Stimulated activated CD8-positive, alpha-beta memory T cell treated with anti-CD3 and anti-CD28 coated beads, Interleukin-4, amount 100 ng/mL, for 4 hours (primary cell): ENCODE measurements around the gene SEPTIN12.
"Not testable (repeated sequence)": the region's sequence is repeated elsewhere in the genome, so short reads cannot be mapped to it uniquely, and the experiment has no call there.

ENCODE experiments used
- DNase-seq, 2 donors: peaks; one replicate each; pipeline ENCODE4 v3.0.0-alpha.2; 2020; ENCODE audit warnings: low read depth in 2 of 2, low spot score in 1 of 2

The SEPTIN12 gene

GRCh38 chr16:4760221-4760910 lies 27.8 kb downstream of the SEPTIN12 start:
- no peak for DNase-seq

DNA sequence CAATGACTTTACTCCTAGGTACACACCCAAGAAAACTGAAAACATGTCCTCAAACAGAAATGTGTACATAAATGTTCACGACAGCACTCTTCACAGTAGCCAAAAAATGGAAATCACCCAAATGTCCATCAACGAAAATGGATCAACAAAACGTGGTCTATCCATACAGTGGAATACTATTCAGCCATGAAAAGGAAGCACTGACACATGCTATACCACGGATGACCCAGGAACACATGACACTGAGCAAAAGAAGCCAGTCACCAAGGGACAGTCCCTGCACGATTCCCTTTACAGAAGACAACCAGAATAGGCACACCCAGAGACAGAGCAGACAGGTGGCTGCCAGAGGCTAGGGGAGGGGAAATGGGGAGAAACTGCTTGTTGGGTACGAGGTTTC lies 32.5 kb downstream of the SEPTIN12 start:
- DNase-seq, result no peak

DNA sequence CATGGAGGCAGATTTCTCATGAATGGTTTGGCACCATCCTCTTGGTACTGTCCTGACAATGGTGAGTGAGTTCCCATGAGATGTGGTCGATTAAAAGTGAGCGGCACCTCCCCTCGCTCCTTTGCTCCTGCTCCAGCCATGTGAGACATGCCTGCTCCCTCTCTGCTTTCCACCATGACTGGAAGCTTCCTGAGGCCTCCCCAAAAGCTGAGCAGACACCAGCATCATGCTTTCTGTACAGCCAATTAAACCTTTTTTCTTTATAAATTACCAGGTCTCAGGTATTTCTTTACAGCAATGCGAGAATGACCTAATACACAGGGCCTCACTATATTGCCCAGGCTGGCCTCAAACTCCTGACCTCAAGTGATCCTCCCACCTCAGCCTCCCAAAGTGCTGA lies 33.3 kb downstream of the SEPTIN12 start:
- no peak for DNase-seq

- DNase-seq, result no peak
These were observed 34.9 kb downstream of the SEPTIN12 start for GRCh38 chr16:4753227-4753626.

GRCh38 chr16:4752351-4753100 lies 35.6 kb downstream of the SEPTIN12 start:
- DNase-seq, result no peak

- DNase-seq, result no peak
These were observed 37.2 kb downstream of the SEPTIN12 start for GRCh38 chr16:4750896-4751295.

- no peak for DNase-seq
These were observed 38.4 kb downstream of the SEPTIN12 start for GRCh38 chr16:4749700-4750257.

- no peak for DNase-seq
These were observed 39.3 kb downstream of the SEPTIN12 start for GRCh38 chr16:4748682-4749411.

DNA sequence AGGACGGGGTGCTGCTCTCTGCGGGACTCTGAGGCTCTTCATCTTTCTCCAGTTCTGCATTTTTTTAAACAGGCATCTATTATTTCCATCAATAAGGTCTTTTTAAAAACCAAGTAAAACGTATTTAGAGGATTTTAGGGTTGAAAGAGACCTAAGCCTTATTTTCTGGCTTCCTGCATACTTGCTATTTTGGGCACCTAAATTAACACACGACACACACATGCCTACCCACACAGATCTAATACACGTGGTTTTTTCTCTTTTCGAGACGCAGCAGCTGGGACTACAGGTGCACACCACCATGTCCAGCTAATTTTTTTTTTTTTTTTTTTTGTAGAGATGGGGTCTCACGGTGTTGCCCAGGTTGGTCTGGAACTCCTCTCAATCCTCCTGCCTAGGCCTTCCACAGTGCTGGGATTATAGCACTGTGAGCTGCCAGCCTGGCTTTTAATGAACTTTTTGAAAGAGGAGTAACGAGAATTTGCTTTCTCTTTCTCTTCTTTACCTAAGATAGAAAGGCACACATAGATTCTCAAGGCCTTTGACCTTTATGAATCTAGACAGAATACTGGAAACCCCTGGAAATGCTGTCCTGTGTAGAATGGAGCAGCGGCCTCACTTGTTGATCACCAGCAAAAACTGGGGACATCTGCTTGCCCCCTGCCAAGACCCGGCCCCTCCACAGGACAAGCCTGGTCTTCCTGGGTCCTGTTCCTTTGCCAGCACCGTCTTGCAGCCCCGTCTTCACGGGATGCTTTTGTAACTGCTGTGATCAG lies 40.1 kb downstream of the SEPTIN12 start:
- DNase-seq, result no peak

DNA sequence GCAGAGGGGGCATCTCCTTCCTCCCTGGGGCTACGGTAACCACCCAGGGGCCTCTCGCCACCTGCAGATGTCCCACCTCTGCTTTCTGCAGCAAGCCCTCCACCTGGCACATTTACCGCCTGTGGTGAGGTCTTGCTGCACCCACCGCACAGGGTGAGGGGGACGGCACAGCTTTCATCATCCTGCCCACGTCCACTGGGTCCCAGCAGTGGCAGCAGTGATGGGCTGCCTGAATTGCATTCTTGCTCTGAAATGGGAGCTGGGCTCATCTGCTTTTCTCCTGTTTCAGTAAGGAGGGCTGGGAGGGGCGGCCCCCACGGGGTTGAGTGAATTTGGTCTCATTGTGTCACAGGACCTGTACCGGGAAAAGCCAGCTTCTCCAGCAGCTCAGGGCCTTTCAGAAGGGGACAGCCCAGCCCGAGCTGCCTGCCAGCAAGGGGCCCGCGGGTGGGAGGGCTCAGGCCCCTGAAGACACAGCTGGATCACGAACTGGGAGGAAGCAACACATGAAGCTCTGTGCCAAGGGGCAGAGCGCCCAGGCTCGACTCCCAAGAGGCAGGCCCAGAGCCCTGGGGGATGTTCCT lies 41.1 kb downstream of the SEPTIN12 start:
- no peak for DNase-seq

DNA sequence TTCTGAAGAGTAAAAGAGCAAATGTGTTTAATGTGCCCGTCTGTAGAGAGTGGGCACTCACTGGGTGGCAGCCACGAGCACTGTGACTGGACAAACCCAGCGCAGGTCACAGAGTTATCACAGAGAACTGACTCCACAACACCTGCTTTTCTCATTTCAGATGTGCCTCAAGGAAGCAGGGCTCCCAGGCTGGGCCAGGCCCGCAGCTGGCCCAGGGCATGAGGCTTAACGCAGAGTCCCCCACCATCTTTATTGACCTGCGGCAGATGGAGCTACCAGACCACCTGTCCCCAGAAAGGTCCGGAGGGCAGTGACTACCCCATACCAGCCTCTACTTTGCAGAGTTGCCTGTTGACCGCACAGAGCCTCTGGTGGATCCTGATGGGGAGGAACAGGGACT lies 41.9 kb downstream of the SEPTIN12 start:
- DNase-seq, result no peak

- DNase-seq, result no peak
These were observed 42.9 kb downstream of the SEPTIN12 start for GRCh38 chr16:4745274-4745569.

- DNase-seq, result no peak
These were observed 43.4 kb downstream of the SEPTIN12 start for GRCh38 chr16:4744555-4745273.

DNA sequence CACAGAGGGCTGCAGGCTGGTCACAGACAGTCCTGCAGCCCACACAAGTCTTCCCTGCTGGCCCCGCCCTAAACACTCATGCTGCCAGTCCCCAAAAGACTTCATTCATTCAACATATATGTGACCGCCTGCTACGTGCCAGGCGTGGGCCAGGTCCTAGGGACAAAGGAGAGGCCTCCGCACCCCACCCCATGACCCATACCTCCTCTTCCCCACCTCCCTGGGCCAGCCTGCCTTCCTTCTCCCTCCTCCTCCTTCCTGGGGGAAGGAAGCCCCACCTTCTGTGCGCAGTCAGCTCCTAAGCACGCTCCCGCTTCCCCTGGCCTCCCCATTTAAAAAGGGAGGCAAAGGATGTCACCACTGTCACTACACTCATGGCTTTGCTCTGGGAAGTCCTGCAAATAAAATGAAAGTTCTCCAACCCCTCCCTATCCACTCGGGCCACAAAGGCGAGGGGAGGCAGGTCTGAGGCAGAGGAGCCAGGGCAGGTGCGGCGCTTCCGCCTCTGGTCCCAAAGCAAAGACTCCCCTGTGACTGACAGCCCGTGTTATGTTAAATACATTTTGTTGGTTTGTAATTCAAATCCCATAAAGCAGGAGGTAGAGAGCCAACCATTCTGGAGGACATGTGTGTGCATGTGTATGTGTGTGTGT lies 44.8 kb downstream of the SEPTIN12 start:
- no peak for DNase-seq

DNA sequence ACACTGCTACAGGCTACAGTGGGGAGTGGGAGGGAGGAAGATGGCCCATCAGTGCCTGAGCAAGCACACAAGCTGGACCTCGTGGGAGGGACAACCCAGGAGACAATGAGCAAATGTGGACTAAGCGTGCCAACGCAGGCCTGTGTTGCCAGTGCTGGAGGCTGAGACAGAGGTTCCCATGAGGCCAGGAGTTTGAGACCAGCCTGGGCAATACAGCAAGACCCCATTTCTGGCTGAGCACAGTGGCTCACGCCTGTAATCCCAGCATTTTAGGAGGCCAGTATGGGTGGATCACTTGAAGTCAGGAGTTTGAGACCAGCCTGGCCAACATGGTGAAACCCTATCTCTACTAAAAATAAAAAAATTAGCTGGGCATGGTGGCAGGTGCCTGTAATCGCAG lies 49.8 kb downstream of the SEPTIN12 start:
- DNase-seq, result not testable (repeated sequence)

GRCh38 chr16:4737545-4737944 lies 50.6 kb downstream of the SEPTIN12 start:
- DNase-seq, result no peak

GRCh38 chr16:4736546-4736945 lies 51.6 kb downstream of the SEPTIN12 start:
- no peak for DNase-seq

- peak; percentile 85 to 90 for DNase-seq
These were observed 53.2 kb downstream of the SEPTIN12 start for GRCh38 chr16:4734730-4735535.
